Inflammatory macrophage treated with lipopolysaccharide for 4 hours (primary cell): ENCODE data around the gene STAP2.
A peak's percentile ranks its signal among the peaks of the same experiment; 100 is the strongest.

ENCODE experiments used
- DNase-seq: peaks from one replicate; pipeline ENCODE4 v3.0.0-alpha.2; 2020

The STAP2 gene

DNA sequence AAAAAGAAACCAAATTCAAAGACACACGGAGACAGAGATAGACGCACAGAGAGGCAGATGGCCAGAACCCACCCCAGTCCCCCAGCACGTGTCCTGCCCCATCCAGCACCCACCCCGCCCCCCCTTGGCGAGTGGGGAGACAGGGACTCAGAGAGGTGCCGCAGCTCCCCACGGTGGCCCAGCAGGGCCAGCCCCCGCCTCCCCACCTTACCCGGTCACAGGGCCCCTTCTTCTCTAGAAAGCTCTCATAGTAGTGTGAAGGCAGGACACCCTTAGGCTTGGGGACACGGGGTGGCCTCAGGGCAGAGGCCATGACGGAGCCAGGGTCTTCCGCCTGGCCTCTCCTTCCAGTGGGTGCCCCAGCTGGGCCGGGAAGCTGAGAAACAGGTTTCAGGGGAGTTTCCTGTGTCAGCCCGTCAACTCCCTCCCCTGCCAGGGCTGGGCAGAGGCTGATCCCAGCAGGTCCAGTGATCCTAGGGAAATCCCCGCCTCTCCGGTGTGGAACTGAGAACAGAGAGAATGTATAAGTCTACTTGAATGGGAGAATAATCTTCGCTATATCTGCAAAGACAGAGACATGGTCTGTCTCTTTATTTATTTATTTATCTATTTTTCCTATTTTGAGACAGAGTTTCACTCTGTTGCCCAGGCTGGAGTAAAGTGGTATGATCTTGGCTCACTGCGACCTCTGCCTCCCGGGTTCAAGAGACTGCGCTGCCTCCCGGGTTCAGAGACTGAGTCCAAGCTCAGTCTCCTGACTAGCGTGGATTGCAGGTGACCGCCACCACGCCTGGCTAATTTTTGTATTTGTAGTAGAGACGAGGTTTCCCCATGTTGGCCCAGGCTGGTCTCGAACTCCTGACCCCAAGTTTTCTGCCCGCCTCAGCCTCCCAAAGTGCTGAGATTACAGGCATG lies at the start of gene STAP2:
Gene STAP2 (minus strand): TSS at position 387 of the 915 bp plus-strand sequence. CDS start 74 bp downstream, at position 313.
- DNase-seq = no peak

DNA sequence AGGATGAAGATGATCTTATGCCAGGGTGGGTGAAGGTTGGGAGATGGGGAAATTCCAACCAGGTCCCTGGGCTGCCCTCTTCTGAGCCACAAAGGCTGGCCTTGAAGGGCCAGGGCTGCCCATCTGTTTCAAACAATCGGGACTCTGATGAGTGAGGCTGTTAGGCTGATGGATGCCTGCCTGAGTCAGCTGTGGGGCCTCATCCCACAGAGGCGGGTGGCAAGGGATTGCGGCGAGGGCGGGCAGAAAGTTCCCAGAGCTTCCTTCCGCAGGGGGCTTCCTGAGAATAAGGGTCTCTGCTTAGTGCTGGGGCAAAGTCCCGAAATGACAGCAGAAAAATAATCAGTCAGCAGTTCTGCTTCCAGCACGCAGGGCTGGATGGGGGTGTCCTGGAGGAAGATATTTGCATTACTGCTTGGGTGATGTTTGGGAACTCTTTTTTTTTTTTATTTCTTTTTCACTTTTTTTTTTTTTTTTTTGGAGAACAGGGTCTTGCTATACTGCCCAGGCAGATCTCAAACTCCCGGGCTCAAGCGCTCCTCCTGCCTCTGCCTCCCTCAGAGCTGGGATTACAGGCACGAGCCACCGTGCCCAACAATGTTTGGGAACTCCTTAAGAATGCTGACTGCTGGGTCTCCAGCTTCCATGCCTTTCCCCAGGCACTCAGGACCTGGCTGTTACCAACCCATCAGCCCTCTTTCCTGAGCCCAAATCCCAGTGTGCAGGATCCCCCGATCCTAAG lies 47.6 kb upstream of the STAP2 start:
- DNase-seq = no peak

GRCh38 chr19:4385291-4386040 lies 46.8 kb upstream of the STAP2 start:
- DNase-seq = no peak

DNA sequence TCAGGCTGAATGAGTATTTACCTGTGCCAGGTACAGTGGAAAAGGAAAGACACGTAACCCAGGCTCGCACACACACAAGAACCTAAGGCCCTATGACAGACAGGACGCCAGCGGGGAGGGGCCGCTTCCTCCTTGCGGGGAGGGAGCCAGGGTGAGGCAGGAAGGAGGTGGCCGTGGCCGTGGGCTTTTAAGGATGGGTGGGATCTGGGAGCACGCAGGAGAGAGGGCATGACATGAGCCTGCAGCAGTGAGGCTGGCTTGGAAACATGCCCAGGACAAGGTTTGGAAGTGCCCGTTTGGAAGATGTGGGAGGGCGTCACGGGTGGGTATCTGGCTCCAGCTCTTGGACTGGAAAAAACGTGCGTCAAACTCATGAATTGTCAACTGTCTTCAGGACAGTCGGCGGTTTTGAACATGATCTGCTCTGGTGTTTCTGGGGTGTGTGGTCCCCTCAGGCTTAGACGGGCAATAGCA lies 41.7 kb upstream of the STAP2 start:
- DNase-seq = no peak

DNA sequence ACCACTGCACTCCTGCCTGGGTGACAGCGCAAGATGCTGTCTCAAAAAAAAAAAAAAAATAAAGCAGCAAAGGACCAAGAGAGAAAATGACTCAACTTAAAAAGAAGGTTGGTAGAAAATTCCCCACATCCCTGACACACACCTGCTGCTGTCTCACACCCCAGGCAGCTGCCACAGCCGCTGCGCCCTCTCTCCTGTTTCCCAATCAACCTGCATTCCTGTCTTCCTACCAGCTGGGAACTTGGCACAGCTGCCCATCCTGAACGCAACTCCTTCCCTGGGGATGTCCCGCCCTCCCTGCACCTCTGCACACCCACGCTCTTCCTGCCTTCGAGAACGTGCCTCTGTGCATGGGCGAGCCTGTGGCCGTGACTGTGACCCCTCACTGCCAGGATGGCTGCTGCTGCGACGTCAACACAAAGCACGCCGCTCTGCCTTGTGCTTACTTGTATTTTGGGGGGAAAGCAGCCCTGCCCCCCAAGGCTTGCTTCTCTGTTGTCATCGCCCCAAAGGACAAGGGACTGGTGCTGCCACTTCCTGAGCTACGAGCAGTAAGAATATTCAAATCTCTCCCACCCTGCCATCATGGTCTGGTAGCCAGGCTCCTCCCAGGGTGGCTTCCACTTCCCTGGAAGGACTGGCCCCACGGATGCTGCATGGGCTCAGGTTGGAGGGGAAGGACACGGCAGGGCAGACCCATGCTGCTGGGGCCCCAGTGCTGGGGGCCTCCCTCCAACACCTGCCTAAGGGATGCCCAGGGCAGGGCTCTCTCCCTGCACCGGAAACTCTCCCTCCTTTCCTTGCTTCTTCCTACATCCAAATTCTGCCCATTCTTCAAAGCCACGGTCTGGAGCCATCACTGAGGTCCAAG lies 41.0 kb upstream of the STAP2 start:
- DNase-seq = no peak

DNA sequence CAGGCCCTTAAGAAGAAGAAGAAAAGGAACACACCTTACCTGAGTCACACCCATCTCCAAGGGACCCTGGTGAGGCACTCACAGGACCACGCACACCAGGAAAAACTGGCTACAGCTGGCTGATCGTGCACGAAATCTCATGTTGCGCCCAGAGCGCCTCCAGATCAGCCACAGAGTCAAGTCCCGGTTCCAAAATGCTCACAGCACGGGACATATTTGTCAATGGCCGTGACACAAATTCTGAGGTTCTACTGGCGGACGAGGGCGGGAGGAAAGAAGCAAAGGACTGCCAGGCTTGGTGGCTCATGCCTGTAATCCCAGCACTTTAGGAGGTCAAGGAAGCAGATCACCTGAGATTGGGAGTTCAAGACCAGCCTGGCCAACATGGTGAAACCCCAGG lies 40.3 kb upstream of the STAP2 start:
- no peak for DNase-seq

GRCh38 chr19:4376991-4377781 lies 38.6 kb upstream of the STAP2 start:
- no peak for DNase-seq

GRCh38 chr19:4376671-4376990 lies 38.0 kb upstream of the STAP2 start:
- no peak for DNase-seq

- no peak for DNase-seq
These were observed 37.5 kb upstream of the STAP2 start for GRCh38 chr19:4376028-4376670.

DNA sequence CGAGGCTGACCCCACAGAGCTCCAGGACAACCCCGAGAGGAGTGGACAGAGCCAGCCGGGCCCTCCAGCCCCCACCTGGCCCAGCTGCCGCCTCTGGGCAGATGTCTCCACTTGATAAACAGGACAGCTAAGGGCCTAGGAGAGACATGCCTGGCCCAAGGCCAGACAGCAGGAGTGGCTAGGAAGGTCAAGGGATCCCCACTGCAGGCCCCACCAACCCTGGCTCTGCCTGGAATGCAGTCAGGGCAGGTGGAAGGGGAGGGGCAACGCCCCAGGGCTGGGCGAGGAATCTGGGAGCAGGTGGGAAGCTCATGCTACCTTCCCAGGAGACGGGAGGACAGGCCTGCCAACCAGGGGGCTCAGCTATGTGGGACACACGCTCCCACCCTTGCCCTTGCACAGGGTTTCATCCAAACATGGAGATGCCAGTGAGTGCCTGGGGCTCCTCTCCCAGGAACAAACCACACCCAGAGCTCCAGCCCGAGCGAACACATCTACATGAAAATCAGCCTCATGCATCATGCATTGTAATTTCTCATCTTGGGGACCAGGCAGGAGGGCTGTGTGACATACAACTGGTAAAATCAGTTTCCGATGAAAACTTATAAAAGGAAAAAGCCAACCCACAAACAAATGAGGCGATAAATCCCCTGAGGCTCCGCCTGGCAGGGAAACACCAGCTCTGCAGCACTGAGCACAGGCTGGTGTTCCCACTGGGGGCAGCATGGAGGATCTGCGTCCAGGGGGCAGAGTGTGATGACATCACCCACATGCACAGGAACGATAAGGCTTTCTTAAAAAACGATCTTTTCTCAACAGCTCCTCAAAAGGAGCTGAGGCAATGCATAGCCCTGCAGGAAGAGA lies 36.8 kb upstream of the STAP2 start:
- peak; percentile 41 for DNase-seq

GRCh38 chr19:4374498-4375163 lies 36.0 kb upstream of the STAP2 start:
- peak; percentile 84 for DNase-seq

- peak; percentile 73 for DNase-seq
These were observed 35.2 kb upstream of the STAP2 start for GRCh38 chr19:4373601-4374497.

DNA sequence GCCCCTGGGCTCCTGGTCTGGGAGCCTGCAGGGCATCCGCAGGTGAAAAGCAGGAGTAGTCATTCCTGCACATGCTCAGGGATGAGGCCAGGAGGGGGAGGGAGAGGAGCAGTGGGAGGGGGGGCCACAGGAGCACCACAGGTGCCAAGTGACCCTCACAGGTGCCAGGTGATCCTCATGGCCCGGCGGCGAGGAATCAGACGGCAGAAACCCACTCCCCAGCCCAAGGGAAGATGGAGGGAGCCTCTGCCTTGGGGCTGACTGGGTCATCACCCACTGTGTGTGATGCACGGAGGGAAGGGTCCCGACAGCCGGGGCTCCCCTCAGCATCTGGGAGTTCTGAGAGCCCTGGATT lies 34.4 kb upstream of the STAP2 start:
- no peak for DNase-seq

- no peak for DNase-seq
These were observed 33.8 kb upstream of the STAP2 start for GRCh38 chr19:4372165-4373012.

GRCh38 chr19:4371247-4372164 lies 32.9 kb upstream of the STAP2 start:
- DNase-seq = no peak

DNA sequence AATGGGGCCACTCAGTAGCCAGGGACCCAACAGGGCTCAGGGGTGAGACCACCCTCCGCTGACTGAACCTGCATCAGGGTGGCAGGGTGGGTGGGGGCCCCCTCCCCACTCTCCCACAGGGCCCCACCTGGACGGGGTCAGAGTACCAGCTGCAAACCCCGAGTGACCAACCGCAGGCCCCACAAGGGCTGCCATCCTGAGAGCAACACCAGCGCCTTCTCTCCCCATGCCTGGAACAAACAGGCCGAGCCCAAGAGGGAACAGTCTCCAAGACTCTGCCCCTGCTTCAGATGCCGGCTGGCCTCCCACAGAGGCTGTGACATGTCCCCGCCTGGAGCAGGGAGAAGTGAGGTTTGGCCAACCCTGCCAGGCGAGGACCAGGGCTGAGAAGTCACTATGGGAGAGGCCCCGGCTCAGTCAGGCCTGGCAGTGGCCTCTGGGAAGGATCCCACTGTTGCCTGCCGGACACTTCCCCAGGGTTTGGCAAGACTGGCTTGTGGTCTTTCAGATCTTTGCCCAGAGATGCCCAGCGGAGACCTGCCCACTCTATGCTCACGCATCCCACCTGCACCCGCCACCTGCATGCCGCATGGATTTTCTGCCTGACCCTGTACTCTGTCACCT lies 31.9 kb upstream of the STAP2 start:
- no peak for DNase-seq
